HTR-8/SVneo (cell line): Measurements from ENCODE around the gene C2CD2.

Experiments
- DNase-seq: peaks from one replicate; pipeline ENCODE4 v3.0.0; 2011; ENCODE audit warnings: low spot score, mixed read lengths; ENCODE audit not compliant: insufficient read length
- FAIRE-seq: peaks from 2 replicates; lab custom pipeline; 2011; peaks lifted over from hg19 to GRCh38; lab: Jason Lieb, UNC

The C2CD2 gene

DNA sequence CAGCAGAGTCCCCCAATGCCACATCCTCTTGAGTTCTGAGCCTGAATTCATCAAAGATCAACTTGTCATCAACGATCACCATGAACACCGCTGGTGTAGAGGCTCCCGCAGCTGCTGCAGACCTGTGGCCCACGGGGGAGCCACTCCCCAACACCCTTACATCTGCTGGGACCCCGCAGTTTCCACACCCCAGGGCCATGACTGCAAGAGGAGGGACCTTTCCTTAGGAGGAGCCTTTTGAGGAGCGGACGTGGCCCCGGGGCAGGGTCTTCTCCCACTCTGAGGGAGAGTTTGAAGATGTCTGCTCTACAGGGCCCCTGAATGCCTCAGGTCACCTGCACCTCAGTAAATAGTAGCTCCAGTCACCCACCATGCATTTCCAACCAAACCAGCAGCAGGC, 77.4 kb downstream of the C2CD2 start:
- FAIRE-seq (no peak), DNase-seq (no peak)

DNA sequence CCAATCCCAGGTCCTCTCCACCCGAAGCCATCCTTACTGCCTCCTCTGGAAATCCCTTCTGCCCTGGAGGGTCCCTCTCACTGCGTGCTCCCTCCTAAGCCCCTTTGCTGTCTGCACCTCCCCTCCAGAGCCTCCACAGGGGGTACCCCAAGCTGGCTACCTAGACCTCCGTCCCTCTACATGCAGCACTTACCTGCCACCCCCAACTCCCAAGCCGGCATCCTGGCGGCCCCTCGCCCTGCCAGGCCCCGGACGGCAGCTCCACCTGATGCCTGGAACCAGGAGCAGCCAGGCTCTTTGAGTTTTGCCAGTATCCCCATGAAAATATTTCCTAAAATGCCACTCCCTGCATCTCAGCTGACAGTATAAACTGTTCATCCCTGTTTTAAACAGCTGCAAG, 78.7 kb downstream of the C2CD2 start:
- DNase-seq (no peak), FAIRE-seq (no peak)

DNA sequence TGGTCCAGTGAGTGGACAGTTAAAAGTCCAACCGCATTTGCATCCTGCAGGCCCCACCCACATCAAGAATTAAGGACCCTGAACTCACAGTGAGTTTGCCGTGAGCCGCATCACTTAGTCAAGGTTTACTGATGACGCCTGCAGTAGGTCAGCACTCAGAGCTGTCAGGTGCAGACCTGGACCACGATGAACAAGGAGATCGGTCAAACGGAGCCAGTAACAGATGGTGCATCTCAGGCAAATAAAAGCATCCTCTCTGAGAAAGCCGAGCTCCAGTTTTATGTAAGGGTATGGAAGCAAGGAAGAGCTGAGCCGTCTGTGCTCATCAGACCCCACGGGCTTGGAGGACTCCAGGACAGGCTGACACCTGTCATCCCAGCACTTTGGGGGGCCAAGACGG, 79.2 kb downstream of the C2CD2 start:
- FAIRE-seq (no peak), DNase-seq (no peak)

DNA sequence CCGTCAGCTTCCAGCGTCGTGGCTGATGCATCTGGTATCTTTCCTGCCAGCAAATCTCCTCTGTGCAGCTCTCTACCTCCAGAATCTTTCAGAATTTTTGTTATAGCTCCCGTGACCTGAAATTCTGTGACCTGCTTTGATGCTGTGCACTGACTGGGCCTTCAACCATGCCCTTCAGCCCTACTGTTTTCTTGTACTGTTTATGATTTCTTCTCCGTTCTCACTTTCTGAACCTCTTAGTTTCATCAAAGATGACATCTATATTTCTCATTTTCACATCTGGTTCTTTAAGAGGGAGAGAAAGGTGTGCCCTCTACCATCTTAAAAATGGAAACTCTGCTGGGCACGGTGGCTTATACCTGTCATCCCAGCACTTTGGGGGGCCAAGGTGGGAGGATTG, 80.4 kb downstream of the C2CD2 start:
- DNase-seq = no peak
- no peak for FAIRE-seq

DNA sequence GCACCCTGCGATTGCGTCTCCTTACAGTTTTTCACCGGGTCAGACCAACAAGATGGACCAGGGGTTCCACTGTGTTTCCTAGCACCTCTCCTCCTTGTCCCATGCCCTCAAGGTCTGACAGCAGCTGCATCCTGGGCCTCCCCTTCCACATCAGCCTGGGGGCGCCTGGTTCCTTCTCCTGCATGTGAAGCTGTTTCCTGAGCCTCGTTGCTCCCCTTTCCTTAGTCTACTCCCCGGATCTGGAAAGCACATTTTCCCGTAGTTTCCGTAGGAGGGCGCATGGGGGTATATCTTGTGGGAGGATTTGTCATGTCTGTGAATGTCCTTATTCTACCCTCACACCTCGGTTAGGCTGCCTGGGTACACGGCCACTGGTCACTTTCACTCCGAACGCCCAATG, 80.8 kb downstream of the C2CD2 start:
- DNase-seq (no peak), FAIRE-seq (no peak)

DNA sequence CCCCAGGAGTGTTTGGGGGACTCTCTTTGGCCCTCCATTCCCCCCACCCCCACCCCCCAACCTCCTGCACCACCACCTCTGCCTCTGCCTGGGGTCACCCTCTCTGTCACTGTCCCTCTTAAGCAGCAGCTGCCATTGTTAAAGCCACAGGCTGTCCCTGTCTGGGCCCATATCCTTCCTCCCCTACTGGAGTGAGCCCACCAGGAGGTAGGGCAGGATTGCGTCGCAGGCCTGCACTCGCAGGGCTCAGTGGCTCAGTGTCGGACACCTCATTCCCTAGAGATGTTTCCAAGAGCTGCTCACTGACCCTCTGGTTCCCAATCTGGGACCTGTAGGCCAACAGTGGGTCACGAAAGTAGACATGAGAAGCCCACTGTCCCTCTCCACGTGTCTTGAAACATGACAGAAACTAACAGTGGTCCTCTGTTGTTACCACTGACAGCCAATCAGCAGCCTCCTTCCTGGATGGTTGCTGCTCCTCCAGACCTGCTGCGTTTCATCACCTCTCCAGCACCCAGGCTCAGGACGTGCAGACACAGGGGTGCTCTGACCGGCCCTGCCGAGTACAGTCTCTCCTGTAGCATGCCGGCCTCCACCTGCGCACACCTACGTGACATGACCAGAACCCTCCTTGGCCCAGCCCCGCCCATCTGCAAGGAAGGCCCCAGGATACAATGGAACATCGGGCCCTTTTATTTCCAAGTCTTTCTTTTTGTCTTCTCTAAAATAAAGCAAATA, 82.4 kb downstream of the C2CD2 start:
- FAIRE-seq = no peak
- DNase-seq = no peak

DNA sequence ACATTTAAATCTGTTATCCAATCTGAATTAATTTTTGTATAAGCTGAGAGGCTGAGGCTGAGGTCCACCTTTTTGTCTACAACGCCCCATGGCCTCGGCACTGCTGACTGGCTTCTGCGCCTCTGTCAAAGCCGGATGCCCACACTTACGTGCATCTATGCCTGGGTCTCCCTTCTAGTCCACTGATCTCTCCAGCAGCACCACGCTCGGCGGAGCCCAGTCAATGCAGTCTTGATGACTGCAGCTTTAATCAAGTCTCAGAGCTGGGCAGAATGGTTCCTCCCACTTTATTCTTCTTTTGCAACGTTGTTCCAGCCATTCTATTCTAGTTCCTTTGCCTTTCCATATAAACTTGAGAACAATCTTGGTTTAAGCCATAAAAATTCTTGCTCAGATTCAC, 84.0 kb downstream of the C2CD2 start:
- no peak for FAIRE-seq

DNA sequence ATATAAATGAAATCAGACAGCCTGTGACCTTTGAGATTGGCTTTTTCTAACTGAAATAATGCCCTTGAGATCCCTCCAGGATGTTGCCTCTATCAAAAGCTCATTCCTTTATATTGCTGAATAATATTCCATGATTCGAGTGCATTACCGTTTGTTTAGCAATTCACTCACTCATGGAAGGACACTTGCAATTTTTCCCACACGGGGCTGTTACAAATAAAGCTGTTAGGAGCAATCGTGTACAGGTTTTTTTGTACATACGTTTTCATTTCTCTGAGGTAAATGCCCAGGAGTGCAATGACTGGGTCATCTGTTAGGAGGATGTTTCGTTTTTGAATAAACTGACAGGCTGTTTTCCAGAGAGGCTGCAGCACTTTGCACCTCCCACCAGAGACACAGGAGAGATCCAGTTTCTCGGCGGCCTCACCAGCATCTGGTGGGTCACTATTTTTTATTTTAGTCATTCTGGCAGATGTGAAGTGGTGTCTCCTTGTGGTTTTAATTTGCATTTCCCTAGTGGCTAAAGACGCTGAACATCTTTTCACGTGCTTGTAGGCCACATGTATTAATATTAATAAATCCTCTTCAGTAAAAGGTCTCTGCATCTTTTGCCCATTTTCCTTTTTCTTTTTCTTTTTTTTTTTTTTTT, 85.6 kb downstream of the C2CD2 start:
- DNase-seq (no peak), FAIRE-seq (no peak)

More for the DNA sequence above, 84.0 kb downstream of the C2CD2 start:
- no peak for DNase-seq

DNA sequence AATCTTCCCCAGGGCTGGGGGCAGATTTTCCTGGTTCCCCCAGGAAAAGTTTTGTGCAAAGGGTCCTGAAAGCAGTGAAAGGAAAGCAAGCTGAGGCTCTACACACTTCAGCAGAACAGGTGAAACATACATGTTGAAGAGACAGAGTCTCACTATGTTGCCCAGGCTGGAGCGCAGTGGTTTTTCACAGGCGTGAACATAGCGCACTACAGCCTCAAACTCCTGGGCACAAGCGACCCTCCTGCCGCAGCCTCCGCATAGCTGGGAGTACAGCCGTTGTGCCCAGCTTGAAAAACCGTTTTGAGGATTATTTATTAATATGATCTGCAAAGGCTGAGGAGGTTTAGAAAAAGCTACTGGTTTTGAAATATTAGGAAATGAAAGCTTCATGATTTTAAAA, 86.5 kb downstream of the C2CD2 start:
- FAIRE-seq = no peak
- no peak for DNase-seq

DNA sequence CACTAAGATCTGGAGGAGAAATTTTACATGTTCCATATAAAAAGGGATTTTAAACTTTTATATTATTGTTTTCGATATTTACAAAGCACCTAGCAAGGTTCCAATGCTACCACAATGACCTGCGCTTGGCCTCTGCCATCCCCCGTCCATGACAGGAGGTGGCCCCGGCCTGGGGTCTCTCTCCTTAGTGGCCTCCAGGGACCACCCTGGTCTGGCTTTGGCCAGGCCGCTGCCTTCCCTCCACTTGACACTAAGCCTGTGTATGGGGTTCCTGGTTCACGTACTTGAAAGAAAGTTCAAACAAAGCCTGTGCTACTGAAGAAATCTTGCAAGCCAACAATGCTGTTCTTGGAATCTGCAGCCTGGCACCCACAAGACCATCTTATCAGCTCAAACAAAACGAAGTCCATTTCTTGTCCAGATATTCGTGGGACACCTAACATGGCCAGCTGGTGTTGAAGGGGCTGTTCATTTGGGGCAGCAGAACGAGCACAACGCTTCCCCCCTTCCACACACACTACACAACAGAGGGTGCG, 87.5 kb downstream of the C2CD2 start:
- FAIRE-seq (no peak), DNase-seq (no peak)

DNA sequence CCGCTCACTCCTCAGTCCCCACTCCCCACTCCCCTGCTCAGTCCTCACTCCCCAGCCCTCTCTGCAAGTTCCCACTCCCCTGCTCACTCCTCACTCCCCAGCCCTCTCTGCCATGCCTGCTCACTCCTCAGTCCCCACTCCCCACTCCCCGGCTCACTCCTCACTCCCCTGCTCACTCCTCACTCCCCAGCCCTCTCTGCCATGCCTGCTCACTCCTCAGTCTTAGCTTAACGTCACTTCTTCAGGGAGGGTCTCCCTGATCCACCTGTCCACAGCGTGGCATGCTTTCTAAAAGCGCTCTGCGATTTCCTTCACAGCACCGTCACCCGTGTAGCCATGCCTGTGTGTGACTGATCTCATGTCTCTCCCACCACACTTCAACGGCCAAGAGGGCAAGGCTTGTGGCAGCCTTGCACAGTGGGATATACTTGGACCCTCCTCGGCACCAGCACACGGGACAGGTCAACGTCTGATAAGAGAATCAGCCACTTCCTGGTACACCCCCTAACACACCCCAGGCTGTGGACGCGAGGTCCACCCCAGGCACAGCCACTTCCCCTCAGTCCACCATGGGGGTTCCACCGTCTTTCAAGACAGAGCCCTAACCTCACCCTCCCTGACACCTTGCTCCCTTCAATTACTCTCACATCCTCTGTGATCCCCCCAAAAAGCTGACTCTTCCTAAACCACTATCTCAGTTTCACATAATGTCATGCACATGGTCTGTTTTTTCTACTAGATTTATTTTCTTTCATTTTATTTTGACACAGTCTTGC, 88.6 kb downstream of the C2CD2 start:
- DNase-seq (no peak), FAIRE-seq (no peak)

DNA sequence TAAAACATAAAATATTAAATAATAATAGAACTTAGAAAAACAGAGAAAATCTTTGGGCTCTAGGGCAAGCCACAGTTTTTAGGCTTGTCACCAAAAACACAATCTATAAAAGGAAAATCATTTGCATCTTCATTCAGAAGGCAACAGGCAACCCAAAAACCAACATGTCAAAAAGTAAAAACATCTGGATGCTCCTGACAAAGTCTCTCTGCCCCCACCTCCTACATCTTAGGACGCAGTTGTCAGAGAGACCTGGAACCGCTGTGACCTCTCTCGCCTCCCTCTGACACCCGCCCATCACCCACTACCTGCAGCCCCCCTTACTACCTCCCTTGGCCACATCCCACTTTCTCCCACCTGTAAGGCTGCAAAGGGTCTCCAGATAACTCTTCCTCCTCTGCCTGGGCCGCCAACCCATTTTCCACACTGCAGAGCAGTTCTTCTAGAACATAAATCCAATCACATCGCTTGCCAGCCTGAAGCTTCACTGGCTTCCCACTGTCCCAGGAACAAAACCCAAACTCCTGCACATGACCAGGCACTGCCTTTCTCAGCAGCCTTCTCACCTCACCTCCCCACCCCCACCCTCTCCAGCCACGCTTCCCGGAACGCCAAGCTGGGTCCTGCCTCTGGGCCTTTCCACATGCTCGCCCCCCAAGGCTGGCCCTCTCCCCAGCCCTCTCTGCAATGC, 89.4 kb downstream of the C2CD2 start:
- DNase-seq = no peak
- FAIRE-seq = no peak

DNA sequence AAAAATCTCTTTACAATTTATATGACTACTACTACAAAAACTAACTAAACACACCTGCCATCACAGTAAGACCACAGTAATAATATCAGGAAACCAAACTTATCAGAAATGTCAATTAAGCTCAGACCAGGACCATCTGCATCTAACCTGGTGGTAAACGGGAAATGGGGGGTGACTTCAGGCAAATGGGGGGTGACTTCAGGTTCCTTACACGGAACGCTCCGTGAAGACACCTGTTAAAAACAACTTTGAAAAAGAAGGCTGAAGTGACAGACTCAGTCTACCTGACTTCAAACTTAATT, 90.4 kb downstream of the C2CD2 start:
- FAIRE-seq (no peak), DNase-seq (no peak)

DNA sequence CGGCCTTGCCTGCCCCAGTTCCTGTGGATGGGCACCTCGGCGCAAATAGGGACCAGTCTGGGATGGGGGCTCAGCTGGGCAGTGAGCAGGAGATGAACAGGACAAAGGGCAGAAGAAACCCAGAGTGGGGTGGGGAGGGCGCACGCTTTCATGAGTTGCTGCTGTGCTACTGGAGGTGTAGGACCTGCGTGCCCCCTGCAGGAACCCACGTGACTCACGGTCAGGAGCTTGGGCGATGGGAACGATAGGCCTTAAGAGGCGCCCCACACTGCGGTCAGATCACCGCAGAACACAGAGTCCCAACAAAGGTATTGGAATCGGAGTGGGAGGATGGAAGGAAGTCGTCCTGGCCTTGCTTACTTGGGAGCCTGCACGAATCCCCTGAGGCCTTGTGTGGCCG, 91.8 kb downstream of the C2CD2 start:
- DNase-seq (no peak), FAIRE-seq (no peak)

DNA sequence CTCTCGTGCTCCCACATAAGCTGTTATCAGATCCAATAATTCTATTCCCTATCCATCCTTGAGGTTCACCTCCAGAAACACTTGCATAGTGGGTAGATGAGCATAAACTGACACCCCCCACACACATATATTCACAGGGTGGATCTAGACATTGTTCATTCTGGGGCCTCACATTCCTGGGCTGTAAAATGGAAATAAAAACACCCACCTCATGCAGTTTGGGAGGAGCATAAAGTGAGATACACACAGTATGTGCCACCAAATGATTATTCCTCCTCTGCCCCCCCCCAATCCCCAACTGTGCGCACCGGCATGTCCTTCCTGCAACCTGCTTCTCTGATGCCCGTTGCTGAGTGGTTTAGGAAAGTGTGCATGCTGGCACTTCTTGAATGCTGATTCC, 92.6 kb downstream of the C2CD2 start:
- DNase-seq (no peak), FAIRE-seq (no peak)

DNA sequence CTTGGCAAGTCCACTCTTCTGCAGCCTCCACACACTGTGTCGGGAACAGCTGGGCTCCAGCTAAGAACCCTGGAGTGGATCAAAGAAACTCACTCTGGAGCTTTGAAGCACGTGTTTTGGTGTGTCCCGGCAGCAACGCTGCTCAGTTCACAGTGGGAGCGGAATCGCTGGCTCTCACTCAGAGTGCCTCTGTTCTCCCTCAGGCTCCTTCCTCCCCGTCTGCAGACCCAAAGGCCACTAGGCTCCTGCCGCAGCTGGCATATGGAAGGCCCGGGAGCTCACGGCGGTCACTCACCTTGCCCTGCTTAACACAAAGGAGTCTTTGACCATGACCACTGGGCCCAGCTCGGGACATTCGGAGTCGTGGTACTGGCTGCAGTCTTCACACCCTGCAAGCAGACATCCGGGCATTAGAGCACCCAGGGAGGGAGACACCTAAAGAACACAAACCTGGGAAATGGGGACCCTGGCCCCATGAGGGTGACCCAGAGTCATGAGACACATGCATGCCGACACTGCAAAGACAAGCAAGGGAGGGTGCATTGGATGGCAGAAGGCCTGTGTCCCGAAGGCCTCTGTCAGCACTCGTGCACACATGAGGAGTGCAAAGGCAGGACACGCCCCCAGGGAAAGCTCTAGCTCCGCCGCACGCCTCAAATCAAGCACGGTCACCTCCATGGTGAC, 94.4 kb downstream of the C2CD2 start:
- FAIRE-seq (no peak), DNase-seq (no peak)

DNA sequence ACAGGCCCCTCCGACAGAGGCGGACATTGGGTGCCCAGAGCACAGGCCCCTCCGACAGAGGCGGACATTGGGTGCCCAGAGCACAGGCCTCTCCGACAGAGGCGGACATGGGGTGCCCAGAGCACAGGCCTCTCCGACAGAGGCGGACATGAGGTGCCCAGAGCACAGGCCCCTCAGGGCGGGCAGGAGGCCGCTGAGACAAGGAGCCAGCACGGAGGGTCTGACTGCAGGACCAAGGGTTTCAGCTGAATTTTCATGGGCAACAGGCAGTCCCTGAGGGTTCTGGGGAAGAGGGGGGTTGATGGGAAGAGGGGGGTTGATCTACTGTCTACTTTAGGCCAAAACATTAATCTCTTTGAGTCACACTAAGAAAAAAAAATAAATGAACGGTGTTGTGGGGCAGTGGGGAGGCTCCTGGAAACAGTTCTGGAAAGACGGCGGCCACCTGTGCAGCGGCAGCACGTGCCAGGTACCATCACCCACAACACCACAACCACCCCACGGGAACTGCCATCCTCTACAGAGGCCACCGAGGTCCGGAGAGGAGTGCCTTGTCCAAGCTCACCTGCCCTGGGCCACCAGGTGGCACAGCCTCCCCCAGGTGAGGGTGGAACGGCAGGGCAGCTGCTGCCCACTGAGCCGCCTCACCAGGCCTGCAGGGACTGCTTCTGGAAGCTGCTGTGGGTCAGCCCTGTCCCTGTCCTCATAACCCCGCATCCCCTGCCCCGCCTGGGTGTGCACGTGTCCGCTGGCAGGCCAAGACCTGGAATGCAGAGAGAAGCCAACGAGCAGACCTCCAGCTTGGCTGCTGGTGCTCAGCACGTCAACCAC, 95.1 kb downstream of the C2CD2 start:
- FAIRE-seq (no peak), DNase-seq (no peak)

DNA sequence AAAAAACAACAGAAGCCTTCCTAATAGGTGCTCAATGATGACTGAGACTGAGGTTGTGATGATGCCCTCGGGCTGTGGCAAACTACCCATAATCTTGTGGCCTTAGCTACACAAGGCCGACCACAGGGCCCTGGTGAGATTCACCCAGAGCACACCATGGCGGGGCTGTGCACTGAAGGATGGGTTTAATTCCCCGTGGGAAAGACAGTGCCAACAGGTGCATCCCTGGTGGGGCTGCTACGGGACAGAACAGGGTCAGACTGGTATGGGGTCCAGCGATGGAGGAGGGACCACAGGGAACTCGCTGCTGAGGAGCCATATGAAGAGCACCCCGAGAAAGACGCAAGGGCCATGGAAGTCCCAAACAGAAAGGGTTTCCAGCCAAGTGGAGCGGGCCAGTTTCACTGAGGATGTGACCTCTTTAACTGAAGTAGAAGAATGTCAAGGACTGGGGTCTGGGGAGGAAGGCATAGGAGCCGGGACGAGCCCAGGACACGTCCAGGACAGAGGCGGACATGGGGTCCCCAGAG, 96.0 kb downstream of the C2CD2 start:
- no peak for FAIRE-seq
- no peak for DNase-seq

DNA sequence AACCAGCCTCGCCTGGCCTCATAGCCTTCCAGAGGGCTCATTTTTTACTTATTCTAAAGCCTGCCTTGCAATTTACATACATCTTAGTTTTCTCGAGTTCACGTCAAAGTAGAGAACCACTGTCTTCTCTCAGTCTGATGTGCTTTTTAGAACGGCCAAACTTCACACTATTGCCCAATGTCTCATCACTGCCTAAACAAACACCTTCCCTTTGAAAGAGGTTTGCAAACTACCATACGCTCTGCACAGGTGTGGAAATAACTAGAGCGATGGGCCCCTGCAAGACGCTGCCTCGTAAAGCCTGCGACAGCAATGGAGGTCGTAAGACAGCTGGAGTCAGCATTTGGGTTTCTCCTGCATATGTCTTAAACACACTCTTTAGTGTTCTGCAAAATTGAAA, 97.2 kb downstream of the C2CD2 start:
- DNase-seq (no peak), FAIRE-seq (no peak)
